NCI-H2029 treated with DMSO at 0.1 percent for 48 hours (cell line): ENCODE results near the gene TLE7.

Experiments
- DNase-seq: peaks from one replicate; lab custom pipeline; 2025; lab: John Stamatoyannopoulos, UW

Gene TLE7

DNA sequence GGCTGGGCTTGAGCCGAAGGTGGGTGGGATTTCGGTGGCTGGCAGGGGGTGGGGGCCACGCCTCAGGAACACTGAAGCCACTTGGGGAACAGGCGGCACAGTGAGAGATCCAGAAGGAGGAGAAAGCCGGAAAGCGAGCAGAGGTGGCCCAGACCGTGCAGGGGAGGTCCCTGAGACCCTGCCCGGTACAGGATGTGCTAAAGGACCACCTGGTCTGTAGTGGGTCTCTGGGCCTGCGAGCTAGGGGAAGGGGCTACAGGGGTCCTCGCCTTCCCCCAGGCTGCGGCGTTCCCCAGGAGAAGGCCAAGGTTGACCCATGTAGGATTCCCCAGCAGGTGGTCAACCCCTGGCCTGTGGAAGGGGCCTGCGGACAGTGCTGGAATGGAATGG lies at the start of gene TLE7:
Gene TLE7, minus strand, starts transcription at position 4 of the 390 bp plus-strand sequence. CDS start 8,730 bp downstream, outside the sequence.
- no peak for DNase-seq

DNA sequence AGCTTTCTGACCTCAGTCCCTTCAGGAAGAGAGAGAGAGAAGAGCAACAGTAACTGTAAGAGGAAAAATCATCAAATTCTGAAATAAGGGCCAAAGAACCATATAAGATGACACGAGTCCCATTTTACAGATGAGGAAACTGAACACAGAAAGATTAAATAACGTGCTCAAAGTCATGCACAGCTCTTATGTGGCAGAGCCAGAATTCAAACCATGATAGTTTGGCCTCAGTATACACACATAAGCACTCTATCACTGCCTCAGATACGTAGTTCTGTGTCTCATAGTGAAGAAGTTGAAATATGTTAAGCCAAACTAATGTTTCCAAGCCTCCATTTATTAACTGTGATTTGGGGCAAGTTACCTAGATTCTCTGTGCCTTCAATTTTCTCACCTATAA lies 49.2 kb upstream of the TLE7 start:
- no peak for DNase-seq

DNA sequence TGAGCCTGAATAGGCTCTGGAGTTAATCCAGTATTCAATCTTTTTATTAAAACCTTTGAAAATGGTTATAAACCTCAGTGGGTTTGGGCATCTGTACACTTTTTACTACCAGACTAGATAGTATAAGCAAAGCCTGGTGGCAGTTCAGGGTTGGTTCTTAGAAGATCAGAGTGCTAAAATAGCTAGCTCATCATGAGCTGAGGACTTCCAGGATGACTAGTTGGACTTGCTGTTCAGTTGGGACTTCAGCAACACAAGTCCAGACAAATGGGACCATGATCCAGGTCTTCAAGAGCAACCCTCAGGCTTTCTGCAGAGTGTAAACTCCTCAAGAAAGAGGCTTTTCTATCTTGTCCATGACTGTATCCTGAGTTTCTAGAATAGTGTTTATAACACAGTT lies 48.5 kb upstream of the TLE7 start:
- DNase-seq: no peak

DNA sequence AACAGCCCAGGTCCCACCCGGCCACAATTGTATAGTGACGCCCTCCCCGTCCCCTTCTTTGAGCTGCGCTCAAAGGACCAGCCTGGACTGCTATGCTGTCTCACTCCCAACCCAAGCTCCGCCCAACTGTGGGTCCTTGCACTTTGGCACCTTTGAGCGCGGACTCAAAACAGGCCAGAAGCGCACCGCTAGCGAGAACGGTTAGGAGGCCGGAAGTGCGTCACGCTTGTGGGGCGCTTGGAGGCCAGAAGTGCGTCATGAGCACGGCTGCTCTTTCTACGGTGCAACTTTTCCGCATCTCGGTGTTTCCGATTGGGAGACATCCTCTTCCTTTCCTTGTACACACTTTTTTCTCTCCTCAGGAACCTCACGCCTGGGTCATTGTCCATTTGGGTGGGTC lies 47.3 kb upstream of the TLE7 start, which contains the start of gene ZNF19:
Gene ZNF19, minus strand, starts transcription at position 203 of the 400 bp plus-strand sequence. CDS start 7,210 bp downstream, outside the sequence.
- no peak for DNase-seq

GRCh38 chr16:71484006-71484893 lies 42.4 kb upstream of the TLE7 start:
- DNase-seq: peak; percentile 68

- DNase-seq: no peak
Measured at GRCh38 chr16:71482569-71482968, 40.7 kb upstream of the TLE7 start.

DNA sequence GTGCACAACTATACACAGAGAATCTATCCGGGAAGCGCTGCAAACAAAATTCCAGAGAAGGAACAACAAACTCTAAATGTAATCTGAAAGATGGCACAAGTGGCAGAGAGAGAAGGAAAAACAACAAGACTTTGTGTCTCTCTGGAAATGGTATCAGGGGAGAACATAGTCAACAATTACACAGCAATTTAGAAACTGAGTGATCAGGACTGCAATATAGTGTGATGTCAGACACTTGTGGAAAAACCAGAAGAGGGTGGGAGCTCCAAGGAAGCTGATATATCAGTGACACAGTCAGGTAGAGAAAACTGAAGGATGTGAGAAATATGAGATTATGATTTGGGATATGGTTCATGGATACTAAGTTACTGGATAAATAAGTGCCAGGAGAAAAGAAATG lies 39.1 kb upstream of the TLE7 start:
- DNase-seq: no peak

DNA sequence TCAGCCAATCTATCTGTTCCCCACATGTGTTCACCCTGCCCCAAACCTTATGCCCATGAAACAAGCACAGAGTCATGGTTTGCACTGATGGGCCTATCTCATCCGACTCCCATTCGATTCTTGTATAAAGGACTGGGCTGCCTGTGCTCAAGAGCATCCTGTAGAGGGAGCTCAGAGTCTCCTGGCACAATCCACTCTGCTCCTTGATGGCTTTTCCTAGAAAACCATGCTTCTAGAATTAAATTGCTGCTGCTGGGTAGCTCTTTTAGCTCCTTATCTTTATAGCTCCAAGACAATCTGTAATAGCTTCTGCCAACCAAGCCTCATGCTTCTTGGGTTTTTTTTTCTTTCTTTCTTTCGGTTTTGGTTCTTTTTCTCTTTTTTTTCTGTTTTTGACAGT lies 37.6 kb upstream of the TLE7 start:
- no peak for DNase-seq

DNA sequence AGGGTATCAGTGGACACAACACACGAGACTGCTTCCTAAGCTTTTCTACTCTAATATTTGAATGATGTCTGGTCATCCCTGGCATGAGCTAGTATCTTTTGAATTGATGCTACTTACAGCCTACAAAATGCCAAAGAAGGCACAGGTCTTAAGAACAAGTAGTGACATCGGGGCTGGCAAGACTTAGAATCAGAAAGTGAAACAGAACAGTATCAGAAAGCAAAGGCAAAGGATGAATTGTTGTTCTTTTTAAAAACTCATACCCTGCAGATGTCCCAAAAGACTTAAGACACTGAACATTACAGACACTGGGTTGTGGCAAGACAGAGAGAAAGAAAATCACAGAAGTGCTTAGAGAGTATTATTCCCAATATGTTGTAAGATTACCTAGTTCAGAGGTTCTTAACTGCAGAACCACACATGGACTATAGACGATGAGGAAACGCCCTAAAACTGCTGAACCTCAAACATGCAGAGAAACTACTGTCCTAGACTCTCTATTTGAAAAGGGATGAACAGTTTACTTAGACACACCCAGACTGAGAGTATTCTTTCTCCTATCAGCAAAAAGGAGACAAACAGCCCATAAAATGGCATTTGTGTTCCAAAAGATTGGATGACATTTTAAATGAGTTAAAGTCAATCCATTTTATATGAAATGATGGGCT lies 34.7 kb upstream of the TLE7 start:
- no peak for DNase-seq

DNA sequence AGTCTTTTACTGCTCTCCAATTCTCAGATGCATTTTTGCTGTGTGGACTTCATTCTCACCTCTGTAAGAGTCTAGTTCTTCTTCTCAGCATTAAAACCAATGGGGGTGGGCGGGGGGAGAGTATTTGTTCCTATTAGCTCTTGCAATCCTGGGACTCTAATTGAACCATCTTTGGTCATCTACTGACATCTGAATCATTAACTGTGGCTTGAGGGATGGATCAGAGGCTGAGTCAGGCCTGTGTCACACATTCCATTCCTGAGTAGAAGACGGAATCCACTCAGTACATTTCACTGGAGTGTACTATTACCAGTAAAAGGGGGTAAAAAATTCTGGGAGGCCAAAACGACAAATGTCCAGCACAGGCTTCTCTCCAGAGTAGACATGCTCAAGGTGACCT lies 33.0 kb upstream of the TLE7 start:
- no peak for DNase-seq

DNA sequence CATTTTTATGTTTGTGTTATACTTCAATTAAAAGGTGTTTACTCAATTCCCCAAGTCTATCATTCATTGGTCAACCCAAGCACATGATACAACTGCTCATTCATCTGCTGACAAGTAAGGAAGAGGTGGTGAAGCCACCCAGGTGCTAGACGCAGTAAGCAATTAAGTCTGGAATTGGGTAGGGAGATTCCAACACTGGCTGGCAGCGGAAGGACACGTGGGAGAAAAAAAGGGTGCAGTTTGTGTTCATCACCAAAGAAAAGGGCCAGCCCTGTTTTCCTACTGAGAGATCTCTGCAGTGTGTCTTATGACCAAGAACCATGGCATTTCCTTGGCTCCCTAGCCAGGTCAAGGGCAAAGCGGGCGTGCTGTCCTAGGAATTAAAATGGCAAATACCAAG lies 32.0 kb upstream of the TLE7 start:
- DNase-seq: no peak

DNA sequence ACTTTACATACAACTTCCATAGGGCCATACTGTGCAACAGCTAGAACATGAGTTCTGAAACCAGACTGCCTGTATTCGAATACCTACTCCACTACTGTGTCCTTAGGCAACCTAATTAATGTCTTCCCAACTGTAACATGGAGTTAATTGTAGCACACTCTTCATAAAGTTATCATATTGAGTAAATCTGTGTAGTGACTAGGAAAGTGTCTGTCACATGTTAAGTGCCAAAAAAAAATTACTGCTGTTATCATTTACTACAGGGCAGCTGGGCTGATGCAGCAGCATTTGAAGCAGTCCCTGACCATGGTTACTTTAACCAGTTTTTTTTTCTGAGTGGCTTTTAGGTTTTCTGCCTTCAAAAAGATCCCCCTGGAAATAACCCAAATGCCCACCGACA lies 31.1 kb upstream of the TLE7 start:
- no peak for DNase-seq

DNA sequence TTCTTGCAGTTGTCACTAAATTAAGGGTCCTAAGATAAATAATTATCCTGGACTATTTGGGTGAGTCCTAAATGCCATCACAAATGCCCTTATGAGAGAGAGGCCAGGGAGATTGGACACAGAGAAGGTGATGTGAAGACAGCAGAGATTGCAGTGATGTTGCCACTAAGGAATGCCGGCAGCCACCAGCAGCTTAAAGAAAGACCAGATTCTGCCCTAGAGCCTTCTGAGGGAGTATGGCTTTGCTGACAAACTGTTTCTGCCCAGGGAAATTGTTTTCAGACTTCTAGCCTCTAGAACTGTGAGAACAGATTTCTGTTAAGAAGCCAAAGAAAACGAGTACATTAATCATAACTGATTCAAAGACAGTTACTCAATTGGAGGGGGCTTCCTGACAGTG lies 30.2 kb upstream of the TLE7 start:
- no peak for DNase-seq

DNA sequence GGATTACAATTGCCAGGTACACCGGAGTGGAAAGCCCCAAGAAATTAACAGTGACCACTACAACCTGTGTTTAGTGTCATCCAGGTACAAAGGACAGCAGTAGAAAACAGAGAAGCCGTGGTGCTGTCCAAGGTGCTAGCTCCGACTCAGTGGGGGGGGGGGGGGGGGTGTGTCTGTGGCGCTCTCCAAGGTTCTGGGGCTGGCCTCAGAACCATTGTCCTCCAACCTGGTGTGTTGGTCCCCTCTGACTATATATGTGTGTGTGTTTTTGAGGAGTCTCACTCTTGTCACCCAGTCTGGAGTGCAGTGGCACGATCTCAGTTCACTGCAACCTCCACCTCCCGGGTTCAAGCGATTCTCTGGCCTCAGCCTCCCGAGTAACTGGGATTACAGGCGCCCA lies 26.0 kb upstream of the TLE7 start:
- DNase-seq: no peak

DNA sequence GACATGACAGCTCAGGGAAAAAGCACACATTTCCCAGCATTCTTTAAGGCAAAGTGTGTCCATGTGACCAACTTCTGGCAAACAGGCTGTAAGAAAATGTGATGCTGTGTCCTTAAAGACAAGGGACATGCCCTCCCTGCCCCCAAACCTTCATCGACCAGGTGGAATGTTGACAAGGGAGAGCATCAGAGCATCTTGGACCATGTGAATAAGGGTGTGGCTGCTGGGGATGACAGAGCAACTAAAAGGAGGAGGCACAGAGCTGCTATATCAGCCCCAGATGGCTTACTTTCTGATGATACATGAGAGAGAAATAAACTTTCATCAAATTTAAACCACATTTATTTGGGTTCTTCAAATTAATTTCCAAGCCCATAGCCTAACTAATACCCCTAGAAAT lies 22.4 kb upstream of the TLE7 start:
- DNase-seq: no peak

- DNase-seq: peak; percentile 1
Measured at GRCh38 chr16:71461686-71462648, 20.1 kb upstream of the TLE7 start, which contains the start of gene ZNF23. TSS of gene ZNF23 (minus strand) at chr16:71462247. CDS start at chr16:71456796, 5,451 bp downstream.

DNA sequence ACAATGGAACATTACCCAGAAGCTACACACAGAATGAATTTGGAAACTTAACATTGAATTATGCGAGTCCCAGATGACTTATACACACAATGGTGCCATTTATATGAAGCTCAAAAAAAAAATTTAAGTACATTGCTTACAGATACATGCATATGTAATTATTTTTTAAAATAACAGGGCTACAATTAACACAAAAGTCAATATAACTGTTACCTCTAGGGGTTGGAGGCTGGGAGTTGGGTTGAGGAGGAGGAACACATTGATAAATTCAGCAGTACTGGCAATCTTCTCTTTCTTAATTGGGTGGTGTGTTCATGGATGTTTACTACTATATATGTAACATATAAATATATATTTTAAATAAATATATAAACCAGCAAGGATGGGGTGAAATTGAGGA lies 19.1 kb upstream of the TLE7 start:
- DNase-seq: no peak

- DNase-seq: no peak
Measured at GRCh38 chr16:71460236-71460635, 18.4 kb upstream of the TLE7 start.

DNA sequence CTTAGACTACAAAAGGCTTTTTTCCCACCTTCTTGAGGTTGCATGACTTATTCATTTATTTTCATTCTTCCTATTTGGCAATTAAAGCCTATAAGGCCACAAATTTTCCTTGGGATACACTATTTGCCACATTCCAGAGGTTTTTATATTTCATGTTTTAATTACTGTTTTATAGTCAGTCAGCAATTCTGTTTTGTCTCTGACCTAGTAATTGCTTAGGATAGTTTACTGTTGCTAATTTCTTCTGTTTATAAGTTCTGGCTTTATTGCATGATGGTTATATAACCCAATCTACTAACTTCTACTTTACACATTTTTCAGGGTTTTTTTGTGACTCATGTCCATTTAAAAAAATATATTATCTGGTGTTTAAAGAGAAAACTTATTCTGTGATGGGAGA lies 17.7 kb upstream of the TLE7 start:
- no peak for DNase-seq

- no peak for DNase-seq
Measured at GRCh38 chr16:71456801-71457200, 14.9 kb upstream of the TLE7 start.

DNA sequence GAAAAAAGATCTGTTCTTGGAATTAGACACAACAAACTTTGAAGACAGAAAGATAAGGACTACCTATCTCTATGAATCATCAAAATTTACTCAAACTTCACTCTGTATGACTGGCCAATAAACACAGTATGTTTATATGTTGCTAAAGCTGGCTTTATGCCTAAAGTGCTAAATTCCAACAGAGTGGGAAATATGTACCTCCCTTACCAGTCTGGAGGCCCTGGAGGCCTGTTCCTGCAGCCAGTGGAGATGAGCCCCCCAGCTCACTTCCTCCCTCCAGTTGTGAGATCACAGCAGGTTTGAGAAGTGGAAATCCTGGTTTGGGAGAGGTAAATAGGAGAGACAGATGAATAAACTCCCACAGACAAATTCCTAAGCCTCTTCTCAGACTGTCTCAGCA lies 11.2 kb upstream of the TLE7 start:
- no peak for DNase-seq

GRCh38 chr16:71449020-71449419 lies 7.2 kb upstream of the TLE7 start:
- no peak for DNase-seq
